Lung (tissue), 12 donors: ENCODE data around the gene DCLRE1B. TPM values are rescaled to one million over a fixed set of nuclear protein-coding genes. Genes with fewer than 3 reads are reported as not detected.

Source experiments
- ATAC-seq: fragments of 200-7000 bp; cut with Tn5 transposase; one replicate; pipeline ENCODE4 v1.9.1; 2020; ENCODE audit warnings: moderate number of reproducible peaks; ENCODE audit not compliant: insufficient read depth, low FRiP score
- DNase-seq, 3 donors: peaks; one replicate each; pipeline ENCODE4 v3.0.0-alpha.2; 2013 to 2017
- H3K27ac ChIP-seq, 2 donors: one replicate each; pipeline ENCODE4 v1.5.1; 2013; ENCODE audit warnings: mild to moderate bottlenecking in 2 of 2, moderate library complexity in 2 of 2, control low read depth in 1 of 2, inconsistent platforms in 1 of 2, low read depth in 1 of 2, low read length in 1 of 2
- H3K27me3 ChIP-seq, 3 donors: one replicate each; pipeline ENCODE4 v1.5.1; 2013; ENCODE audit warnings: low read length in 2 of 3; ENCODE audit not compliant: control insufficient read depth in 3 of 3, insufficient read depth in 3 of 3
- H3K36me3 ChIP-seq, 4 donors: one replicate each; pipeline ENCODE4 v1.5.1; 2013; ENCODE audit warnings: low read length in 4 of 4, mild to moderate bottlenecking in 1 of 4, moderate library complexity in 1 of 4; ENCODE audit not compliant: control insufficient read depth in 4 of 4, insufficient read depth in 4 of 4
- H3K4me1 ChIP-seq, 5 donors: one replicate each; pipeline ENCODE4 v1.5.1; 2013; ENCODE audit warnings: low read length in 5 of 5, mild to moderate bottlenecking in 2 of 5, moderate library complexity in 1 of 5; ENCODE audit not compliant: control insufficient read depth in 5 of 5, insufficient read depth in 5 of 5
- H3K4me3 ChIP-seq: one replicate; pipeline ENCODE4 v1.5.1; 2013; ENCODE audit warnings: mild to moderate bottlenecking, control low read depth, moderate library complexity
- H3K9ac ChIP-seq, 2 donors: one replicate each; pipeline ENCODE4 v1.5.1; 2013; ENCODE audit warnings: low read length in 2 of 2, control low read depth in 1 of 2; ENCODE audit not compliant: insufficient read depth in 1 of 2
- H3K9me3 ChIP-seq, 4 donors: one replicate each; pipeline ENCODE4 v1.5.1; 2013; ENCODE audit warnings: low read length in 3 of 4, mild to moderate bottlenecking in 1 of 4, moderate library complexity in 1 of 4; ENCODE audit not compliant: control insufficient read depth in 4 of 4, insufficient read depth in 3 of 4
- CTCF ChIP-seq: IDR thresholded peaks from 2 replicates; pipeline ENCODE4 v1.5.1; 2012; ENCODE audit warnings: mild to moderate bottlenecking; ENCODE audit errors: control extremely low read depth, extremely low read depth
- WGBS, 2 donors: extraction: QIAGEN DNeasy Blood & Tissue Kit; methylation state at CpG; one replicate each; pipeline ENCODE4 v1.1.7; 2013; 5-methylcytosine and 5-hydroxymethylcytosine counted together
- polyA plus RNA-seq, 2 donors: library from polyadenylated mRNA; stranded (reverse); fragments of 200-250 nt; gene quantifications; one replicate each; pipeline ENCODE4 v1.2.1, GENCODE V29; 2013
- total RNA-seq, 2 donors: library from RNA; depleted of rRNA in 1 of 2; stranded (reverse); fragments of >200 nt in 1 of 2; gene quantifications; one replicate each; pipeline ENCODE4 v1.2.1, GENCODE V29; 2014 to 2021
- donor health status: control.
- donor health status: control.
- donor health status: Bipolar disorder and iron deficiency.
- donor health status: healthy.
- donor health status: DM: yes; HTN: yes; CAD: no.

The DCLRE1B gene
- total and polyA plus RNA-seq, 4 donors = 2.6 to 7.8 (median 5.2) TPM

DNA sequence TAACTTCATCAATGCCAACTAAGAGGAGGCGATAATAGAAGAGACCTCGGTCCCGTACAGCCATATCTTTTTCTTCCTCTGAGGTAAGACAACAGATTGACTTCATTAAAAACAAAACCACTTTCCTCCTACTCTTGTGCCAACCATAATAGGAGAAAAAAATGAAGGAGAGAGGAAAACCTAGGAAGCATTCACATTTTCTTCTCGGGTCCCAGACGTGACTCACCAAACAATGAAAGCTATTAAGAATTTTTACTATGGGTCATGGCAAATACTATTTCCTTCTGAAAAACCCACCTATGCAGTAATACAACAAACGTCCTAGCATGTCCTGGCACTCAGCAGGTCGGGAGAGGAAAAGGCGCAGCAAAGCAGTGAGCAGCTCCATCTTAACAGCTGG, 9.2 kb upstream of the DCLRE1B start:
- ATAC-seq = no peak
- Histone ChIP-seq H3K36me3 (peaks cover 20 to 31% (median 24%) of the 10 kb centered on the region in 4 donors), H3K9me3 (no peaks in the 10 kb centered on the region), H3K4me1 (peaks cover 0 to 7% (median 0%) of the 10 kb centered on the region in 5 donors), H3K27ac (no peak overlapping the region), H3K4me3 (no peak overlapping the region), H3K9ac (no peak overlapping the region), H3K27me3 (no peaks in the 10 kb centered on the region)
- 94 to 96% methylated on average over 8 of the region's 8 CpGs for WGBS, 2 donors
- no peak for DNase-seq
- TF ChIP-seq CTCF = no peak

GRCh38 chr1:113898241-113898814, 6.8 kb upstream of the DCLRE1B start:
- H3K36me3 ChIP-seq = peaks cover 22 to 31% (median 27%) of the 10 kb centered on the region in 4 donors
- WGBS, 2 donors = 94 to 95% methylated on average over 1 of the region's 1 CpG

DNA sequence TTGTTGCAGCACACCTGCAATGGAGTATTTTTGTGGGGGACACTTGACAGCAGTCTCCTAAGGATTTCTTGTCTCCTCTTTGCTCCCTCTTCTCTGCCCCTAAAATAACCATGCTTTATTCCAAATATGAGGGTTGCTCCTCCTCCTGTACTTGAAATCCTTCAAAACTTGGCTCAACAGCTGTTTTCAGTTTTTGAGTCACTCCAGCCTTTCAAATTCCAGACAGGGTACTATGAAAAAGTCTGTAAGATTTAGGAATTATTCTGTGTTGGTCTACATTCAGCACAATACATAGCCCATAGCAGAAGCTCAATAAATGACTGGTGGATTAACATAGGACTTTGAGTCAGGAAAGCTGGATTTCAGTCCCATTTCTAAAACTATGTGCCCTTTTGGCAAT, 6.0 kb upstream of the DCLRE1B start:
- H3K9ac ChIP-seq = no peak overlapping the region
- peak in 2 of 3 donors; percentile 72 to 77 for DNase-seq
- no peaks in the 10 kb centered on the region for H3K9me3 ChIP-seq
- no peak overlapping the region for H3K4me3 ChIP-seq
- H3K27me3 ChIP-seq = no peaks in the 10 kb centered on the region
- H3K27ac ChIP-seq = no peak overlapping the region
- ATAC-seq = no peak
- TF ChIP-seq CTCF = no peak
- peaks cover 0 to 13% (median 7%) of the 10 kb centered on the region in 5 donors for H3K4me1 ChIP-seq
- peaks cover 20 to 31% (median 25%) of the 10 kb centered on the region in 4 donors for H3K36me3 ChIP-seq

More at GRCh38 chr1:113898241-113898814, 6.8 kb upstream of the DCLRE1B start:
- DNase-seq (no peak), ATAC-seq (no peak)
- H3K4me3 ChIP-seq = no peak overlapping the region
- H3K4me1 ChIP-seq = peaks cover 0 to 7% (median 0%) of the 10 kb centered on the region in 5 donors
- TF ChIP-seq CTCF = no peak
- H3K27me3 ChIP-seq = no peaks in the 10 kb centered on the region
- no peak overlapping the region for H3K27ac ChIP-seq
- H3K9ac ChIP-seq = no peak overlapping the region
- no peaks in the 10 kb centered on the region for H3K9me3 ChIP-seq

DNA sequence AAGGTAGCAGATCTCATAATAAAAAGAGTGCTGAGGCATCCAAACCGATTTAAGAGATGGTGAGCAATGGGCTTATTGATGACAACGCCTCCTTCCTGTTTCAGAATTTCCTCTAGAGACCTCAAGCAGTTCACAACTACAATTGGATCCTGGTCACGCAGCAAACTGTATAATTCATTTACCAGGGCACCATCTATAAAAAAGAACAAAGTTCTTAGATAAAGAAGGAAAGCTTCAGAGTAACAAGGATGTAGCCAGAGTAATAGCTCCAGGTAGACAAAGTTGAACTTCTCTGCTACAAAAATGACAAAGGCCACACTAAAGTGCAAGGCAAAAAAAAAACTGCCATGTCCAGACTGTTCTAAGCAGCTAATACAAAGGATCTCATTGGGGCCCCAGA, 3.9 kb upstream of the DCLRE1B start:
- WGBS, 2 donors = 37 to 56% methylated on average over 3 of the region's 3 CpGs
- no peak for TF ChIP-seq CTCF
- Histone ChIP-seq H3K27ac (no peak overlapping the region), H3K9ac (no peak overlapping the region), H3K36me3 (peaks cover 16 to 24% (median 18%) of the 10 kb centered on the region in 4 donors), H3K9me3 (no peaks in the 10 kb centered on the region), H3K4me3 (no peak overlapping the region), H3K4me1 (peaks cover 0 to 15% (median 7%) of the 10 kb centered on the region in 5 donors), H3K27me3 (no peaks in the 10 kb centered on the region)
- DNase-seq (no peak), ATAC-seq (no peak)
